ENCODE data around the gene HEPACAM.

Gene HEPACAM

GRCh38 chr11:124897674-124898262, 38.1 kb downstream of the HEPACAM start, which contains the start of gene ROBO4:
Gene ROBO4, minus strand, starts transcription at chr11:124897865. Its CDS starts 70 bp downstream, at chr11:124897795.
- H3K4me2 ChIP-seq (ENCODE audit: low read depth, low read length, poor library complexity, severe bottlenecking), result no peak within 1 kb of the TSS
- no peak within 1 kb of the TSS for H3K9ac ChIP-seq (ENCODE audit: low read length)

DNA sequence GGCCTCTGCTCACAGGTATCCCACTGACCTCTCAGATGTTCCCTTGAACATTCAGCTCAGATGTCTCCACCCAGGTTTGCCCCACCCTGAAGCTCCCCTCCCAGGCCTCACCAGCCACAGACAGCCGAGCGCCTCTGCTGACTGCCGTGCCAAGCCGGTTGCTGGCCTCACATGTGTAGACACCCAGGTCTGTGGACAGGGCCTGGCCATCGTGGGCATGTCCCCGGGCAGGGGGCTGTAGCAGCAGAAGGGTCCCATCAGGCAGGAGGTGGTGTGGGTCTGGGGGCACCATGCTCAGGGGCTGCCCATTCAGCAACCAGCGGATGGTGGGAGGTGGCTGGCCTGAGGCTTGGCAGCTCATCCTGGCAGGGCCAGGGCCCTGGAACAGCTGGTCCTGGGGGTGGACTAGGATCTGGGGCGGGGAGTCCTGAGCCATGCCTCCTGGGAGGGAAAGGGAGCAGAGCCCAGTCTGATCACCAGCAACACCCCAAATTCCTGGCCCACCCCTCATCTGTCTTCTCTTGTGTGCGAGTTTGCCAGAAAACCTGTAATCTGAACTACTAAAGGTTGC, 38.9 kb downstream of the HEPACAM start:
- H3K9me3 ChIP-seq (ENCODE audit: insufficient read depth, low read length), result no peaks in the 10 kb centered on the region

More at GRCh38 chr11:124897674-124898262, 38.1 kb downstream of the HEPACAM start, which contains the start of gene ROBO4:
- no peaks in the 10 kb centered on the region for H3F3A ChIP-seq (ENCODE audit: insufficient read depth)
- no peaks in the 10 kb centered on the region for H3K9me2 ChIP-seq (replicated peaks; ENCODE audit: insufficient read depth, low read length)
- H3K27ac ChIP-seq (ENCODE audit: low read depth, low read length), result no peak within 1 kb of the TSS
- no peaks in the 10 kb centered on the region for H3K79me2 ChIP-seq (ENCODE audit: insufficient read depth, low read length)
- H2AFZ ChIP-seq (ENCODE audit: low read depth, low read length, severe bottlenecking), result no peak within 1 kb of the TSS
- H4K20me1 ChIP-seq (ENCODE audit: low read depth, low read length), result no peaks in the 10 kb centered on the region
- no peaks in the 10 kb centered on the region for H3K36me3 ChIP-seq (ENCODE audit: low read length)
- H3K27me3 ChIP-seq (ENCODE audit: low read length), result 0 out of 2 replicates have a peak, but pooled peaks cover 5% of the 10 kb centered on the region
- TF ChIP-seq, protein P1, sequence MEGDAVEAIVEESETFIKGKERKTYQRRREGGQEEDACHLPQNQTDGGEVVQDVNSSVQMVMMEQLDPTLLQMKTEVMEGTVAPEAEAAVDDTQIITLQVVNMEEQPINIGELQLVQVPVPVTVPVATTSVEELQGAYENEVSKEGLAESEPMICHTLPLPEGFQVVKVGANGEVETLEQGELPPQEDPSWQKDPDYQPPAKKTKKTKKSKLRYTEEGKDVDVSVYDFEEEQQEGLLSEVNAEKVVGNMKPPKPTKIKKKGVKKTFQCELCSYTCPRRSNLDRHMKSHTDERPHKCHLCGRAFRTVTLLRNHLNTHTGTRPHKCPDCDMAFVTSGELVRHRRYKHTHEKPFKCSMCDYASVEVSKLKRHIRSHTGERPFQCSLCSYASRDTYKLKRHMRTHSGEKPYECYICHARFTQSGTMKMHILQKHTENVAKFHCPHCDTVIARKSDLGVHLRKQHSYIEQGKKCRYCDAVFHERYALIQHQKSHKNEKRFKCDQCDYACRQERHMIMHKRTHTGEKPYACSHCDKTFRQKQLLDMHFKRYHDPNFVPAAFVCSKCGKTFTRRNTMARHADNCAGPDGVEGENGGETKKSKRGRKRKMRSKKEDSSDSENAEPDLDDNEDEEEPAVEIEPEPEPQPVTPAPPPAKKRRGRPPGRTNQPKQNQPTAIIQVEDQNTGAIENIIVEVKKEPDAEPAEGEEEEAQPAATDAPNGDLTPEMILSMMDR (IDR thresholded peaks at IDR 0.05; ENCODE audit: insufficient read depth, low read length, poor library complexity, severe bottlenecking), result no peak
- no peak for TF ChIP-seq EZH2phosphoT487 (conservative IDR thresholded peaks at IDR 0.05; ENCODE audit: low read length)
- no peaks in the 10 kb centered on the region for H3K9me3 ChIP-seq (ENCODE audit: insufficient read depth, low read length)
- H3K4me3 ChIP-seq (ENCODE audit: insufficient read depth, low read length, poor library complexity, severe bottlenecking), result no peak within 1 kb of the TSS

DNA sequence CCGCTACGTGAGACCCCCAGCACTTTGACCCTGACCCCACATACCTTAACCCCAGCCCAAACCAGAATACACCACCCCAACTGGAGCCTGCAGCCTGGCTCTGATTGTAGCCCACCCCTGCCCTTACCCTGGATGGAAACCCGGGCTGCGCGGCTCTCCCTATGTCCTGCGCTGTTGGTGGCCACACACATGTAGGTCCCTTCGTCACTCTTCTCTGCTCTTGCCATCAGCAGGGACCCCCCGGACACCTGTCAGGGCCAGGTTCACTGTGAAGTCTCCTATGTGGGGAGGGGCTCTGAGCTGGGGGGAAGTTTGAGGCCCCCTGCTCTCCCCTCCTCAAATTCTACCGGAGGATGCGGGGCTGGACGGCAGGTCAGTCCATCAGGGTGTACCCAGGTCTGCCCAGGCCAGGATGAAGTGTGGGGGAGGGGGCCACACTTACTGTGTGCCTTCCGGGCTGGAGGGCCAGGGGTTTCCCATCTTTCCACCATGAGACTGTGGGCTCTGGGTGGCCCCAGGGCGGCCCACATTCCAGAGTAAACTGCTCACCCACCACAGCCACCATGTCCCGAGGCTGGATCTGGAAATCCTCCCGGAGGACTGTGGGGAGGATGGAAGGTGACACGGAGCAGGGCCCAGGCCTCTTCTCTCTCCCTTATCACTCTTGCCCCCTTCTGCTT, 39.6 kb downstream of the HEPACAM start:
- no peak for TF ChIP-seq EZH2phosphoT487 (conservative IDR thresholded peaks at IDR 0.05; ENCODE audit: low read length)
- TF ChIP-seq, protein P1 (IDR thresholded peaks at IDR 0.05; ENCODE audit: insufficient read depth, low read length, poor library complexity, severe bottlenecking), result no peak
- Histone ChIP-seq H3K4me2 (ENCODE audit: low read depth, low read length, poor library complexity, severe bottlenecking) (no peak overlapping the region), H3K79me2 (ENCODE audit: insufficient read depth, low read length) (no peaks in the 10 kb centered on the region), H3K9me2 (replicated peaks; ENCODE audit: insufficient read depth, low read length) (no peaks in the 10 kb centered on the region), H3K27me3 (ENCODE audit: low read length) (no peaks in the 10 kb centered on the region), H3F3A (ENCODE audit: insufficient read depth) (no peaks in the 10 kb centered on the region), H2AFZ (ENCODE audit: low read depth, low read length, severe bottlenecking) (no peak overlapping the region), H3K4me3 (ENCODE audit: insufficient read depth, low read length, poor library complexity, severe bottlenecking) (no peak overlapping the region), H4K20me1 (ENCODE audit: low read depth, low read length) (no peaks in the 10 kb centered on the region), H3K9me3 (ENCODE audit: insufficient read depth, low read length) (no peaks in the 10 kb centered on the region), H3K9ac (ENCODE audit: low read length) (no peak overlapping the region), H3K27ac (ENCODE audit: low read depth, low read length) (no peak overlapping the region), H3K36me3 (ENCODE audit: low read length) (no peaks in the 10 kb centered on the region)

More for the DNA sequence above, 38.9 kb downstream of the HEPACAM start:
- no peak overlapping the region for H2AFZ ChIP-seq (ENCODE audit: low read depth, low read length, severe bottlenecking)
- TF ChIP-seq, protein P1 (IDR thresholded peaks at IDR 0.05; ENCODE audit: insufficient read depth, low read length, poor library complexity, severe bottlenecking), result no peak
- no peak for TF ChIP-seq EZH2phosphoT487 (conservative IDR thresholded peaks at IDR 0.05; ENCODE audit: low read length)
- H3K4me2 ChIP-seq (ENCODE audit: low read depth, low read length, poor library complexity, severe bottlenecking), result no peak overlapping the region
- no peaks in the 10 kb centered on the region for H3K9me2 ChIP-seq (replicated peaks; ENCODE audit: insufficient read depth, low read length)
- H3K79me2 ChIP-seq (ENCODE audit: insufficient read depth, low read length), result no peaks in the 10 kb centered on the region
- no peak overlapping the region for H3K4me3 ChIP-seq (ENCODE audit: insufficient read depth, low read length, poor library complexity, severe bottlenecking)
- H3K9ac ChIP-seq (ENCODE audit: low read length), result no peak overlapping the region
- no peaks in the 10 kb centered on the region for H3K36me3 ChIP-seq (ENCODE audit: low read length)
- H4K20me1 ChIP-seq (ENCODE audit: low read depth, low read length), result no peaks in the 10 kb centered on the region
- H3K27me3 ChIP-seq (ENCODE audit: low read length), result 0 out of 2 replicates have a peak, but pooled peaks cover 1% of the 10 kb centered on the region
- no peak overlapping the region for H3K27ac ChIP-seq (ENCODE audit: low read depth, low read length)
- no peaks in the 10 kb centered on the region for H3F3A ChIP-seq (ENCODE audit: insufficient read depth)

Measured in SU-DHL-6 (cell line).